Keratinocyte (primary cell): ENCODE measurements around the gene UGCG. TPM values are rescaled to one million over a fixed set of nuclear protein-coding genes. Genes with fewer than 3 reads are reported as not detected.
"Not testable (repeated sequence)": the region's sequence is repeated elsewhere in the genome, so short reads cannot be mapped to it uniquely, and the experiment has no call there.

Source experiments
- DNase-seq: peaks from one replicate; pipeline ENCODE4 v3.0.0-alpha.2; 2011; ENCODE audit warnings: low read depth, missing footprints, low spot score
- FAIRE-seq: peaks from 2 replicates; lab custom pipeline; 2011; peaks lifted over from hg19 to GRCh38; lab: Jason Lieb, UNC
- H2AFZ ChIP-seq: 2 replicates; pipeline ENCODE4 v1.6.0; 2012; ENCODE audit warnings: low read length, control low read depth, inconsistent platforms; ENCODE audit not compliant: control insufficient read depth
- H3K27ac ChIP-seq: 2 replicates; pipeline ENCODE4 v1.5.1; 2011; ENCODE audit warnings: low read length; ENCODE audit not compliant: control insufficient read depth, insufficient read depth
- H3K27me3 ChIP-seq: 3 replicates; pipeline ENCODE4 v1.6.0; 2011; ENCODE audit warnings: low read length; ENCODE audit not compliant: control insufficient read depth, insufficient read depth; ENCODE audit errors: extremely low read depth
- H3K36me3 ChIP-seq, 2 experiments: 2 replicates in 1 of 2; 3 replicates in 1 of 2; pipeline ENCODE4 v1.5.1; 2011; ENCODE audit warnings: low read length in 2 of 2, mild to moderate bottlenecking in 1 of 2; ENCODE audit not compliant: control insufficient read depth in 2 of 2, insufficient read depth in 2 of 2; ENCODE audit errors: extremely low read depth in 1 of 2
- H3K4me1 ChIP-seq: 3 replicates; pipeline ENCODE4 v1.5.1; 2011; ENCODE audit warnings: low read length; ENCODE audit not compliant: control insufficient read depth, insufficient read depth; ENCODE audit errors: extremely low read depth
- H3K4me2 ChIP-seq: 3 replicates; pipeline ENCODE4 v1.6.0; 2011; ENCODE audit warnings: low read depth, low read length; ENCODE audit not compliant: control insufficient read depth, insufficient read depth; ENCODE audit errors: extremely low read depth
- H3K4me3 ChIP-seq, 3 experiments: fragments of 200-600 bp in 1 of 3; sonication (generic) in 1 of 3; 2 replicates in 2 of 3; 3 replicates in 1 of 3; pipeline ENCODE4 v1.5.1; 2011 to 2016; ENCODE audit warnings: low read length in 3 of 3, mild to moderate bottlenecking in 3 of 3, control low read depth in 2 of 3, inconsistent platforms in 1 of 3, low read depth in 1 of 3, mixed read lengths in 1 of 3, mixed run types in 1 of 3, moderate library complexity in 1 of 3; ENCODE audit not compliant: control insufficient read depth in 2 of 3, insufficient read depth in 2 of 3; ENCODE audit errors: extremely low read depth in 1 of 3
- H3K79me2 ChIP-seq: 2 replicates; pipeline ENCODE4 v1.6.0; 2012; ENCODE audit warnings: low read length; ENCODE audit not compliant: control insufficient read depth, insufficient read depth
- H3K9ac ChIP-seq: 3 replicates; pipeline ENCODE4 v1.6.0; 2011; ENCODE audit warnings: low read length; ENCODE audit not compliant: control insufficient read depth, insufficient read depth; ENCODE audit errors: extremely low read depth
- H3K9me1 ChIP-seq: 3 replicates; pipeline ENCODE4 v1.6.0; 2011; ENCODE audit warnings: low read length; ENCODE audit not compliant: control insufficient read depth, insufficient read depth; ENCODE audit errors: extremely low read depth
- H3K9me3 ChIP-seq: 2 replicates; pipeline ENCODE4 v1.5.1; 2012; ENCODE audit warnings: low read depth, low read length; ENCODE audit not compliant: control insufficient read depth
- H4K20me1 ChIP-seq: 3 replicates; pipeline ENCODE4 v1.6.0; 2011; ENCODE audit warnings: low read length; ENCODE audit not compliant: control insufficient read depth, insufficient read depth; ENCODE audit errors: extremely low read depth
- EZH2 ChIP-seq: IDR thresholded peaks from one replicate; pipeline ENCODE4 v1.6.1; 2012; ENCODE audit warnings: inconsistent platforms, mild to moderate bottlenecking, low read length, moderate library complexity
- dilution Hi-C: fragments of 300-500 bp; cut with MboI; formaldehyde crosslinking; loops from one replicate; pipeline ENCODE4 v1.7.0; 2020; ENCODE audit warnings: low sequenced_read_pairs; ENCODE audit not compliant: extremely low pct_ligation_motif_present
- polyA plus RNA-seq, 5 experiments: library from polyadenylated mRNA; depleted of rRNA in 3 of 5; stranded (reverse) in 3 of 5; stranded (forward) in 1 of 5; unstranded in 1 of 5; fragments of >200 nt; gene quantifications; 1 replicate in 1 of 5; 2 replicates in 3 of 5; 3 replicates in 1 of 5; pipeline versions ENCODE4 v1.2.1 to v1.2.3, GENCODE V29; 2011 to 2012; ENCODE audit warnings: missing spikeins in 2 of 5, low read depth in 1 of 5, low replicate concordance in 1 of 5
- TF ChIP-seq, protein P1 (sequence below), 3 experiments: IDR thresholded peaks in 1 of 3; conservative IDR thresholded peaks in 1 of 3; optimal IDR thresholded peaks in 1 of 3; 2 replicates in 2 of 3; 3 replicates in 1 of 3; pipeline versions ENCODE3 to v1.5.1; 2011; ENCODE audit warnings: low read length in 3 of 3, mild to moderate bottlenecking in 3 of 3, moderate library complexity in 2 of 3, control low read depth in 1 of 3, inconsistent platforms in 1 of 3; ENCODE audit not compliant: insufficient read depth in 2 of 3; ENCODE audit errors: extremely low read depth in 1 of 3

UGCG gene
- polyA plus RNA-seq, 1 donor (not counting 4 experiments of a cell fraction or from before 2014, with no cell fraction given), result 49.8 TPM

DNA sequence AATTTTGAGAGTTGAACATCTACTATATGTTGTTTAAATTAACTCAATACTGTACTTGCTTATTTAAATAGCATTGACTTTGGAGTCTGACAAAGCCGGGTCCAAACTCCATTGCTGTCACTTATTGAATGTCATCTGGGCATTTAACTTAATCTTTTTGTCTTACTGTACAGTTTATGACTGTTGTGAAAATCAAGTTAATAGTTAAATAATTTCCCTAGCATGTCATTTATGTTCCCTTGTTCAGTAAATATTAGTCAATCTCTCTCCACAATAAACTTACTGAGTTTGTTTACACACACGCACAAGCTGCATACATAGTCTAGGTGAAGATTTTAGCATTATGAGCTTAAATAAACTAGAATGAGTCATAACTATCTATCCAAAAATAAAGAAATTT lies 6.3 kb upstream of the UGCG start:
- DNase-seq (no peak), FAIRE-seq (no peak)
- H3K27me3 ChIP-seq, result no peaks in the 10 kb centered on the region
- H3K9ac ChIP-seq, result no peak overlapping the region
- no peaks in the 10 kb centered on the region for H3K79me2 ChIP-seq
- peaks cover 10% of the 10 kb centered on the region for H3K4me1 ChIP-seq
- H3K9me1 ChIP-seq, result no peaks in the 10 kb centered on the region
- H3K4me3 ChIP-seq, result no peak overlapping the region
- H3K9me3 ChIP-seq, result no peaks in the 10 kb centered on the region
- H3K27ac ChIP-seq, result no peak overlapping the region
- H3K36me3 ChIP-seq, result no peaks in the 10 kb centered on the region
- no peak overlapping the region for H3K4me2 ChIP-seq
- H2AFZ ChIP-seq, result no peak overlapping the region
- dilution Hi-C loops, result no loop called here
- no peak for TF ChIP-seq EZH2
- TF ChIP-seq, protein P1, sequence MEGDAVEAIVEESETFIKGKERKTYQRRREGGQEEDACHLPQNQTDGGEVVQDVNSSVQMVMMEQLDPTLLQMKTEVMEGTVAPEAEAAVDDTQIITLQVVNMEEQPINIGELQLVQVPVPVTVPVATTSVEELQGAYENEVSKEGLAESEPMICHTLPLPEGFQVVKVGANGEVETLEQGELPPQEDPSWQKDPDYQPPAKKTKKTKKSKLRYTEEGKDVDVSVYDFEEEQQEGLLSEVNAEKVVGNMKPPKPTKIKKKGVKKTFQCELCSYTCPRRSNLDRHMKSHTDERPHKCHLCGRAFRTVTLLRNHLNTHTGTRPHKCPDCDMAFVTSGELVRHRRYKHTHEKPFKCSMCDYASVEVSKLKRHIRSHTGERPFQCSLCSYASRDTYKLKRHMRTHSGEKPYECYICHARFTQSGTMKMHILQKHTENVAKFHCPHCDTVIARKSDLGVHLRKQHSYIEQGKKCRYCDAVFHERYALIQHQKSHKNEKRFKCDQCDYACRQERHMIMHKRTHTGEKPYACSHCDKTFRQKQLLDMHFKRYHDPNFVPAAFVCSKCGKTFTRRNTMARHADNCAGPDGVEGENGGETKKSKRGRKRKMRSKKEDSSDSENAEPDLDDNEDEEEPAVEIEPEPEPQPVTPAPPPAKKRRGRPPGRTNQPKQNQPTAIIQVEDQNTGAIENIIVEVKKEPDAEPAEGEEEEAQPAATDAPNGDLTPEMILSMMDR (optimal IDR thresholded peaks at IDR 0.05 in 1 of 3, IDR thresholded peaks at IDR 0.05 in 1 of 3, conservative IDR thresholded peaks at IDR 0.05 in 1 of 3; ENCODE audit: extremely low read depth in 1 of 3, insufficient read depth in 2 of 3, low read length in 3 of 3), result no peak
- no peaks in the 10 kb centered on the region for H4K20me1 ChIP-seq

DNA sequence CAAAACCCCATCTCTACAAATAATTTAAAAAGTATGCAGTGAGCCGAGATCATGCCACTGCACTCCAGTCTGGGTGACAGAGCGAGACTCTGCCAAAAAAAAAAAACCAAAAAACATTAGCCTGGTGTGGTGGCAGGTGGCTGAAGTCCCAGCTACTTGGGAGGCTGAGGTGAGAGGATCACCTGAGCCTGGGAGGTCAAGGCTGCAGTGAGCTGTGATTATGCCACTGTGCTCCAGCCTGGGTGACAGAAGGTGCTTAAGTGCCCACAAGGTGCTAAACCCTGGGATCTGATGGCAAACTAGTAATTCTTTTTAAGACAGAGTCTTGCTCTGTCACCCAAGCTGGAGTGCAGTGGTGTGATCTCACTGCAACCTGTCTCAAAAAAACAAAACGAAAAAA lies 5.7 kb upstream of the UGCG start:
- H3K79me2 ChIP-seq, FAIRE-seq, H3K36me3 ChIP-seq, H4K20me1 ChIP-seq, DNase-seq, H3K4me2 ChIP-seq, H3K27me3 ChIP-seq, H3K27ac ChIP-seq, H2AFZ ChIP-seq, H3K4me3 ChIP-seq, H3K9me3 ChIP-seq, H3K9me1 ChIP-seq, H3K9ac ChIP-seq, dilution Hi-C loops: not testable (repeated sequence)
- peaks cover 15% of the 10 kb centered on the region for H3K4me1 ChIP-seq

DNA sequence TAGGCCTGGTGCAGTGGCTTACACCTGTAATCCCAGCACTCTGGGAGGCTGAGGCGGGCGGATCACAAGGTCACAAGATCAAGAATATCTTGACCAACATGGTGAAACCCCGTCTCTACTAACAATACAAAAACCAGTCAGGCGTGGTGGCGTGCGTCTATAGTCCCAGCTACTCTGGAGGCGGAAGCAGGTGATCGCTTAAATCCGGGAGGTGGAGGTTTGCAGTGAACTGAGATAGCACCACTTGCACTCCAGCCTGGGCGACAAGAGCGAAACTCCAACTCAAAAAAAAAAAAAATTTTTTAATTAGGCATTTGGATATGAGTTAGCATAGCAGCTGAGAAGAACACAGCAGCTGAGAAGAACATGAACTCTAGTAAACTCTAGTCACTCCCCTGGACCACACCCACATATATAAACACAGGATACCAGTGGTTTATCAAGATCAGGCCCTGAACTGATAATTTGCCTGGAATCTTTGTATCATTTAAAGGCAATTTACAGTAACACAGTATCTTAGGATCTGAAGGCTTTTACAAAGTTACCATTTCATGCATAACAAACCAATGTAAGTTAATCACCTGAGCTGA lies 4.6 kb upstream of the UGCG start:
- peak overlapping the region; percentile 28 for H2AFZ ChIP-seq

More for the DNA sequence above, 4.6 kb upstream of the UGCG start:
- dilution Hi-C loops, result no loop called here
- peaks cover 4% of the 10 kb centered on the region for H3K79me2 ChIP-seq
- H3K9me3 ChIP-seq, result no peaks in the 10 kb centered on the region
- peak overlapping the region; percentile 7 for H3K9ac ChIP-seq
- FAIRE-seq (peak; percentile 39), DNase-seq (no peak)
- peak overlapping the region; percentile 57 for H3K27ac ChIP-seq
- peak overlapping the region; percentile 24 for H3K4me2 ChIP-seq
- no peaks in the 10 kb centered on the region for H3K36me3 ChIP-seq
- H3K4me1 ChIP-seq, result peaks cover 17% of the 10 kb centered on the region
- no peak overlapping the region for H3K4me3 ChIP-seq
- H3K27me3 ChIP-seq, result no peaks in the 10 kb centered on the region
- H3K9me1 ChIP-seq, result no peaks in the 10 kb centered on the region
- H4K20me1 ChIP-seq, result no peaks in the 10 kb centered on the region
- no peak for TF ChIP-seq EZH2
- TF ChIP-seq, protein P1 (optimal IDR thresholded peaks at IDR 0.05 in 1 of 3, IDR thresholded peaks at IDR 0.05 in 1 of 3, conservative IDR thresholded peaks at IDR 0.05 in 1 of 3; ENCODE audit: extremely low read depth in 1 of 3, insufficient read depth in 2 of 3, low read length in 3 of 3), result no peak
